GM10248 (cell line): ENCODE data around the gene PCAT6.

Experiments used
- CTCF ChIA-PET: fragments of 300-600 bp; sonication (Branson Sonifier 250); formaldehyde crosslinking; extraction: SDS; loops from one replicate; lab custom pipeline; 2021; ENCODE audit warnings: antibody characterized with exemption; lab: Yijun Ruan, JAX
- POLR2A ChIA-PET: fragments of 350-650 bp; sonication (Branson Sonifier 250); formaldehyde crosslinking; extraction: SDS; loops from one replicate; lab custom pipeline; 2020; ENCODE audit warnings: antibody characterized with exemption; lab: Yijun Ruan, JAX
- DNase-seq: peaks from one replicate; pipeline ENCODE4 v3.0.0; 2012; ENCODE audit errors: extremely low spot score
- CTCF ChIP-seq: IDR thresholded peaks from 2 replicates; pipeline ENCODE4 v1.5.1; 2012; ENCODE audit warnings: mild to moderate bottlenecking, low read depth; ENCODE audit errors: extremely low read depth, missing control alignments, control extremely low read depth

The PCAT6 gene

GRCh38 chr1:202850593-202851362, 40.0 kb downstream of the PCAT6 start:
- ChIA-PET CTCF (interaction anchor here (0.9 to 3.6 kb wide), 6 partner anchors 11 to 126 kb away, joined by 3 to 26 read pairs (median 7); no protein-coding TSS in a partner anchor), POLR2A (no interaction called here)
- TF ChIP-seq CTCF, result no peak
- no peak for DNase-seq

GRCh38 chr1:202852163-202852904, 41.6 kb downstream of the PCAT6 start:
- DNase-seq, result peak; percentile 66
- CTCF ChIA-PET, result interaction anchor here (0.7 to 3.6 kb wide), 17 partner anchors 9 to 192 kb away, joined by 3 to 26 read pairs (median 4); partner anchors contain the start of genes PCAT6 and RABIF
- TF ChIP-seq CTCF, result peak; percentile 79
- POLR2A ChIA-PET, result interaction anchor here (0.6 kb wide), 1 partner anchor 32 kb away, joined by 4 read pairs; no protein-coding TSS in a partner anchor

GRCh38 chr1:202854787-202855186, 44.0 kb downstream of the PCAT6 start:
- TF ChIP-seq CTCF, result no peak
- DNase-seq, result no peak
- ChIA-PET CTCF (interaction anchor here (1.2 to 1.8 kb wide), 3 partner anchors 38 to 135 kb away, joined by 4 read pairs; no protein-coding TSS in a partner anchor), POLR2A (no interaction called here)

GRCh38 chr1:202856014-202856413, 45.3 kb downstream of the PCAT6 start:
- POLR2A ChIA-PET, result no interaction called here
- DNase-seq, result no peak
- no peak for TF ChIP-seq CTCF
- CTCF ChIA-PET, result interaction anchor here (1.3 kb wide), 1 partner anchor 12 kb away, joined by 3 read pairs; no protein-coding TSS in a partner anchor

GRCh38 chr1:202857136-202857610, 46.4 kb downstream of the PCAT6 start:
- ChIA-PET CTCF (interaction anchor here (1.3 to 1.9 kb wide), 3 partner anchors 9 to 19 kb away, joined by 3 to 5 read pairs (median 3); no protein-coding TSS in a partner anchor), POLR2A (no interaction called here)
- no peak for TF ChIP-seq CTCF
- no peak for DNase-seq

- ChIA-PET CTCF (interaction anchor here (1.2 to 1.9 kb wide), 5 partner anchors 10 to 142 kb away, joined by 3 to 5 read pairs (median 3); no protein-coding TSS in a partner anchor), POLR2A (no interaction called here)
- TF ChIP-seq CTCF, result no peak
- DNase-seq, result no peak
Observed at GRCh38 chr1:202858331-202858730, 47.6 kb downstream of the PCAT6 start.
